A673 (cell line): ENCODE data around the gene IGFBP5.

Source experiments
- CTCF ChIP-seq: fragments of 300-800, 200-600 bp; sonication (generic); conservative IDR thresholded peaks from 2 replicates; pipeline ENCODE4 v1.5.1; 2017; ENCODE audit warnings: low read depth, mild to moderate bottlenecking, antibody characterized with exemption, low read length, moderate library complexity, mixed read lengths
- EZH2 ChIP-seq: fragments of 200-600 bp; sonication (generic); IDR thresholded peaks from 2 replicates; pipeline ENCODE4 v1.6.1; 2017; ENCODE audit warnings: borderline replicate concordance, low read depth, mild to moderate bottlenecking, mixed read lengths, antibody characterized with exemption, low read length; ENCODE audit not compliant: poor library complexity, severe bottlenecking

GRCh38 chr2:216700088-216700567 lies 4.8 kb upstream of the IGFBP5 start:
- TF ChIP-seq CTCF (no peak), EZH2 (no peak)
